ENCODE measurements around the gene LACTBL1.

GRCh38 chr1:22949822-22950331, 22.8 kb downstream of the LACTBL1 start:
- TF ChIP-seq CTCF (IDR thresholded peaks at IDR 0.05) (no peak), ZFX (IDR thresholded peaks at IDR 0.05; ENCODE audit: borderline replicate concordance) (no peak)

Data from 22Rv1 (cell line).